HL-60/S4 (cell line): ENCODE results near the gene ARHGEF3.

Source experiments
- in situ Hi-C: fragments of 300-500 bp; cut with MboI; formaldehyde crosslinking; loops from 2 replicates; pipeline ENCODE4 v1.14.3; 2022; ENCODE audit warnings: low sequenced_read_pairs

Gene ARHGEF3

GRCh38 chr3:56823421-56823926 is 21.7 kb upstream of the ARHGEF3 start:
- in situ Hi-C loops = no loop called here

GRCh38 chr3:56822501-56822900 is 20.8 kb upstream of the ARHGEF3 start:
- in situ Hi-C loops = no loop called here

GRCh38 chr3:56819016-56819809 is 17.5 kb upstream of the ARHGEF3 start:
- in situ Hi-C loops = no loop called here

- in situ Hi-C loops = no loop called here
Measured at GRCh38 chr3:56818156-56818985, 16.6 kb upstream of the ARHGEF3 start.

- in situ Hi-C loops = no loop called here
Measured at GRCh38 chr3:56817646-56818045, 15.9 kb upstream of the ARHGEF3 start.

- in situ Hi-C loops = no loop called here
Measured at GRCh38 chr3:56816061-56816460, 14.3 kb upstream of the ARHGEF3 start.

- in situ Hi-C loops = no loop called here
Measured at GRCh38 chr3:56815589-56815988, 13.8 kb upstream of the ARHGEF3 start.

GRCh38 chr3:56813653-56813960 is 11.9 kb upstream of the ARHGEF3 start:
- in situ Hi-C loops = no loop called here

- in situ Hi-C loops = no loop called here
Measured at GRCh38 chr3:56812754-56813652, 11.3 kb upstream of the ARHGEF3 start.

GRCh38 chr3:56811546-56812202 is 9.9 kb upstream of the ARHGEF3 start:
- in situ Hi-C loops = no loop called here

GRCh38 chr3:56810577-56811545 is 9.1 kb upstream of the ARHGEF3 start:
- in situ Hi-C loops = no loop called here

- in situ Hi-C loops = no loop called here
Measured at GRCh38 chr3:56806407-56806806, 4.7 kb upstream of the ARHGEF3 start.

- in situ Hi-C loops = no loop called here
Measured at GRCh38 chr3:56802790-56803189, 1.0 kb upstream of the ARHGEF3 start.

- in situ Hi-C loops = no loop called here
Measured at GRCh38 chr3:56802378-56802745, 613 bp upstream of the ARHGEF3 start.

GRCh38 chr3:56800832-56801661 is 702 bp downstream of the ARHGEF3 start:
- in situ Hi-C loops = no loop called here

GRCh38 chr3:56800130-56800831 is 1.5 kb downstream of the ARHGEF3 start:
- in situ Hi-C loops = no loop called here

GRCh38 chr3:56799251-56799882 is 2.4 kb downstream of the ARHGEF3 start:
- in situ Hi-C loops = loop anchor here (10.0 kb wide), 1 partner anchor 105 kb away; no protein-coding TSS in a partner anchor
